ENCODE results near the gene KYAT1. TPM values are rescaled to one million over a fixed set of nuclear protein-coding genes. Genes with fewer than 3 reads are reported as not detected.

The KYAT1 gene
- total RNA-seq, 2 donors from 2014 or later, result 10.4 to 10.8 TPM

- intact Hi-C loops (cut with DNase I), result no loop called here
- no peak for DNase-seq
- ATAC-seq, result no peak
Observed at GRCh38 chr9:128828267-128828666, 53.5 kb downstream of the KYAT1 start.

- intact Hi-C loops (cut with DNase I), result no loop called here
- ATAC-seq, result no peak
Observed at GRCh38 chr9:128825923-128826700, 55.6 kb downstream of the KYAT1 start.

GRCh38 chr9:128824911-128825310, 56.8 kb downstream of the KYAT1 start:
- intact Hi-C loops (cut with DNase I), result no loop called here
- DNase-seq (no peak), ATAC-seq (no peak)

More at GRCh38 chr9:128825923-128826700, 55.6 kb downstream of the KYAT1 start:
- no peak for DNase-seq

- no peak for ATAC-seq
- no peak for DNase-seq
- intact Hi-C loops (cut with DNase I), result no loop called here
Observed at GRCh38 chr9:128823903-128824406, 57.8 kb downstream of the KYAT1 start.

- ATAC-seq (no peak), DNase-seq (no peak)
- intact Hi-C loops (cut with DNase I), result no loop called here
Observed at GRCh38 chr9:128823362-128823902, 58.3 kb downstream of the KYAT1 start.

GRCh38 chr9:128822407-128823042, 59.2 kb downstream of the KYAT1 start:
- DNase-seq (no peak), ATAC-seq (no peak)
- intact Hi-C loops (cut with DNase I), result no loop called here

GRCh38 chr9:128821584-128822406, 60.0 kb downstream of the KYAT1 start:
- ATAC-seq, result no peak
- intact Hi-C loops (cut with DNase I), result no loop called here
- DNase-seq, result no peak

- DNase-seq (no peak), ATAC-seq (no peak)
- intact Hi-C loops (cut with DNase I), result no loop called here
Observed at GRCh38 chr9:128820665-128821583, 60.8 kb downstream of the KYAT1 start.

- intact Hi-C loops (cut with DNase I), result no loop called here
- ATAC-seq (peak; percentile 28 to 34), DNase-seq (peak; percentile 61)
Observed at GRCh38 chr9:128819716-128820664, 61.8 kb downstream of the KYAT1 start.

GRCh38 chr9:128818839-128819715, 62.7 kb downstream of the KYAT1 start:
- DNase-seq, result peak; percentile 54
- peak; percentile 6 to 18 for ATAC-seq
- intact Hi-C loops (cut with DNase I), result no loop called here

GRCh38 chr9:128818099-128818838, 63.5 kb downstream of the KYAT1 start, which contains the start of gene ENDOG:
Gene ENDOG (plus strand): TSS chr9:128818500. CDS start chr9:128818685, 185 bp downstream.
- intact Hi-C loops (cut with DNase I), result no loop called here
- peak; percentile 98 for DNase-seq
- peak; percentile 94 to 95 for ATAC-seq

- DNase-seq, result no peak
- intact Hi-C loops (cut with DNase I), result no loop called here
- ATAC-seq, result no peak
Observed at GRCh38 chr9:128810873-128811272, 70.9 kb downstream of the KYAT1 start.

- intact Hi-C loops (cut with DNase I), result no loop called here
- no peak for DNase-seq
- ATAC-seq, result no peak
Observed at GRCh38 chr9:128809831-128810230, 71.9 kb downstream of the KYAT1 start.

GRCh38 chr9:128809036-128809599, 72.6 kb downstream of the KYAT1 start:
- ATAC-seq (peak in 1 of 2 donors; percentile 23), DNase-seq (no peak)
- intact Hi-C loops (cut with DNase I), result no loop called here

- intact Hi-C loops (cut with DNase I), result no loop called here
- ATAC-seq, result no peak
Observed at GRCh38 chr9:128808543-128808942, 73.2 kb downstream of the KYAT1 start.

More at GRCh38 chr9:128808543-128808942, 73.2 kb downstream of the KYAT1 start:
- DNase-seq, result no peak

All from left cardiac atrium (tissue), 4 donors.